ENCODE data around the gene VEZT.

DNA sequence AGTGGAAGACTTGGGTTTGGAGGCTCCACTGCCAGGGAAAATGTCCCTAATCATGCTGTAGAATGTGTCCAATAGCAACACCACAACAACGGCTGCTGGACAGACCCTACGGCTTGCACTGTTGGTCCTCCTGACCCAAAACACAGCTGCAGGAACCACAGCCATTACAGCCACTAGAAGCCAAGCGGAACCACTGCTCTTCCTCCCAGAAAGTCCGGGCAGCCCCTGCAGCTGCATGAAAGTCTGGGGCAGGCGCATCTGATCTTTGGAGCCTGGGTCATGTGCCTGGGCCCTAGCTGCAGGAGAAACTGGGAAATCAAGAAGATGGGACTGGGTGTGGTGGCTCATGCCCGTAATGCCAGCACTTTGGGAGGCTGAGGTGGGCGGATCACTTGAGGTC lies 131.7 kb downstream of the VEZT start:
- TF ChIP-seq, protein P1, sequence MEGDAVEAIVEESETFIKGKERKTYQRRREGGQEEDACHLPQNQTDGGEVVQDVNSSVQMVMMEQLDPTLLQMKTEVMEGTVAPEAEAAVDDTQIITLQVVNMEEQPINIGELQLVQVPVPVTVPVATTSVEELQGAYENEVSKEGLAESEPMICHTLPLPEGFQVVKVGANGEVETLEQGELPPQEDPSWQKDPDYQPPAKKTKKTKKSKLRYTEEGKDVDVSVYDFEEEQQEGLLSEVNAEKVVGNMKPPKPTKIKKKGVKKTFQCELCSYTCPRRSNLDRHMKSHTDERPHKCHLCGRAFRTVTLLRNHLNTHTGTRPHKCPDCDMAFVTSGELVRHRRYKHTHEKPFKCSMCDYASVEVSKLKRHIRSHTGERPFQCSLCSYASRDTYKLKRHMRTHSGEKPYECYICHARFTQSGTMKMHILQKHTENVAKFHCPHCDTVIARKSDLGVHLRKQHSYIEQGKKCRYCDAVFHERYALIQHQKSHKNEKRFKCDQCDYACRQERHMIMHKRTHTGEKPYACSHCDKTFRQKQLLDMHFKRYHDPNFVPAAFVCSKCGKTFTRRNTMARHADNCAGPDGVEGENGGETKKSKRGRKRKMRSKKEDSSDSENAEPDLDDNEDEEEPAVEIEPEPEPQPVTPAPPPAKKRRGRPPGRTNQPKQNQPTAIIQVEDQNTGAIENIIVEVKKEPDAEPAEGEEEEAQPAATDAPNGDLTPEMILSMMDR (IDR thresholded peaks at IDR 0.05; ENCODE audit: insufficient read depth, low read length) = no peak
- TF ChIP-seq POLR2AphosphoS5 (IDR thresholded peaks at IDR 0.05; ENCODE audit: low read depth) = no peak
